Subcutaneous adipose tissue (tissue), 4 donors: Measurements from ENCODE around the gene RPL38. TPM values are rescaled to one million over a fixed set of nuclear protein-coding genes. Genes with fewer than 3 reads are reported as not detected.

Experiments
- CTCF ChIP-seq: fragments of 450-650 bp; IDR thresholded peaks from one replicate; pipeline ENCODE4 v1.5.1; 2016; ENCODE audit warnings: low read depth, mild to moderate bottlenecking, control low read depth, antibody characterized with exemption, moderate library complexity
- total RNA-seq, 4 donors: library from RNA; depleted of rRNA; stranded (reverse); fragments of >200 nt; gene quantifications; one replicate each; pipeline ENCODE4 v1.1.0, GENCODE V29; 2016

RPL38 gene
- total RNA-seq, 4 donors from 2014 or later = 410 to 881 (median 581) TPM

- TF ChIP-seq CTCF = no peak
Observed at GRCh38 chr17:74185571-74186185, 17.8 kb upstream of the RPL38 start.

GRCh38 chr17:74186498-74186897 is 17.0 kb upstream of the RPL38 start:
- no peak for TF ChIP-seq CTCF

- no peak for TF ChIP-seq CTCF
Observed at GRCh38 chr17:74187761-74188160, 15.7 kb upstream of the RPL38 start.

GRCh38 chr17:74190154-74190553 is 13.3 kb upstream of the RPL38 start:
- TF ChIP-seq CTCF = no peak

GRCh38 chr17:74190807-74191406 is 12.6 kb upstream of the RPL38 start:
- TF ChIP-seq CTCF = no peak

GRCh38 chr17:74192950-74193781 is 10.3 kb upstream of the RPL38 start:
- no peak for TF ChIP-seq CTCF

- TF ChIP-seq CTCF = no peak
Observed at GRCh38 chr17:74194682-74195081, 8.8 kb upstream of the RPL38 start.
